ENCODE results near the gene NOM1. TPM values are rescaled to one million over a fixed set of nuclear protein-coding genes. Genes with fewer than 3 reads are reported as not detected.
"Not testable (repeated sequence)": the region's sequence is repeated elsewhere in the genome, so short reads cannot be mapped to it uniquely, and the experiment has no call there.

The NOM1 gene
- total RNA-seq = 10 to 100 TPM in 3 of 4 donors, 1 to 10 TPM in 1; 8.1 to 77.6 (median 26.7) TPM

GRCh38 chr7:156949541-156950380 lies at the start of gene NOM1:
Gene NOM1, plus strand, starts transcription at chr7:156949712. Its CDS starts 26 bp downstream, at chr7:156949738.
- Histone ChIP-seq H3K9me3 (no peaks in the 10 kb centered on the region), H3K4me1 (peaks cover 0 to 30% (median 6%) of the 10 kb centered on the region in 4 donors), H3K27ac (peak within 1 kb of the TSS; percentile 28 to 76 (median 66)), H3K4me3 (peak within 1 kb of the TSS; percentile 89 to 100 (median 95)), H3K27me3 (no peaks in the 10 kb centered on the region), H3K36me3 (peaks cover 0 to 23% (median 6%) of the 10 kb centered on the region in 3 donors)
- DNase-seq = peak; percentile 80 to 94 (median 93)
- TF ChIP-seq POLR2A (IDR thresholded peaks at IDR 0.05) = peak; percentile 17 to 39
- peak; percentile 68 to 96 (median 88) for TF ChIP-seq CTCF (IDR thresholded peaks at IDR 0.05)

- not testable (repeated sequence) for H3K27me3 ChIP-seq, H3K4me3 ChIP-seq
Observed at GRCh38 chr7:156900093-156900492, 49.4 kb upstream of the NOM1 start.

GRCh38 chr7:156903232-156903909 lies 46.1 kb upstream of the NOM1 start:
- Histone ChIP-seq H3K27ac (no peak overlapping the region), H3K4me3 (no peak overlapping the region), H3K36me3 (no peaks in the 10 kb centered on the region), H3K4me1 (no peaks in the 10 kb centered on the region), H3K27me3 (no peaks in the 10 kb centered on the region), H3K9me3 (no peaks in the 10 kb centered on the region)
- peak in 2 of 3 donors; percentile 32 to 63 for DNase-seq
- TF ChIP-seq CTCF (IDR thresholded peaks at IDR 0.05) (no peak), POLR2A (IDR thresholded peaks at IDR 0.05) (no peak)

More at GRCh38 chr7:156900093-156900492, 49.4 kb upstream of the NOM1 start:
- not testable (repeated sequence) for DNase-seq, H3K36me3 ChIP-seq, H3K4me1 ChIP-seq, H3K9me3 ChIP-seq, H3K27ac ChIP-seq

GRCh38 chr7:156906200-156906649 lies 43.3 kb upstream of the NOM1 start:
- no peaks in the 10 kb centered on the region for H3K4me1 ChIP-seq
- H3K27ac ChIP-seq = no peak overlapping the region
- no peaks in the 10 kb centered on the region for H3K36me3 ChIP-seq
- no peak for DNase-seq
- no peaks in the 10 kb centered on the region for H3K27me3 ChIP-seq
- no peaks in the 10 kb centered on the region for H3K9me3 ChIP-seq
- TF ChIP-seq POLR2A (IDR thresholded peaks at IDR 0.05) (no peak), CTCF (IDR thresholded peaks at IDR 0.05) (no peak)
- H3K4me3 ChIP-seq = no peak overlapping the region

- no peak for DNase-seq
- Histone ChIP-seq H3K27me3 (no peaks in the 10 kb centered on the region), H3K27ac (peak overlapping the region in 2 of 4 donors; percentile 26 to 30), H3K36me3 (no peaks in the 10 kb centered on the region), H3K9me3 (no peaks in the 10 kb centered on the region), H3K4me3 (no peak overlapping the region), H3K4me1 (no peaks in the 10 kb centered on the region)
- no peak for TF ChIP-seq CTCF (IDR thresholded peaks at IDR 0.05)
- no peak for TF ChIP-seq POLR2A (IDR thresholded peaks at IDR 0.05)
Observed at GRCh38 chr7:156907656-156908055, 41.9 kb upstream of the NOM1 start.

- not testable (repeated sequence) for DNase-seq, H3K9me3 ChIP-seq, H3K4me3 ChIP-seq, H3K36me3 ChIP-seq, H3K27me3 ChIP-seq, H3K4me1 ChIP-seq, H3K27ac ChIP-seq
Observed at GRCh38 chr7:156909574-156910252, 39.8 kb upstream of the NOM1 start.
